ENCODE results near the gene NTHL1. TPM values are rescaled to one million over a fixed set of nuclear protein-coding genes. Genes with fewer than 3 reads are reported as not detected.

The NTHL1 gene
- total and polyA plus RNA-seq, 2 experiments from 2014 or later: 51.3 to 61.3 TPM

GRCh38 chr16:2023092-2024031 lies 24.3 kb downstream of the NTHL1 start:
- no peak overlapping the region for H3K4me3 ChIP-seq
- peaks cover 7% of the 10 kb centered on the region for H3K4me1 ChIP-seq (ENCODE audit: low read depth)
- H3K27ac ChIP-seq: no peak overlapping the region
- no peaks in the 10 kb centered on the region for H3K36me3 ChIP-seq
- peak; percentile 89 for TF ChIP-seq CTCF (IDR thresholded peaks at IDR 0.05; ENCODE audit: low read depth, low read length)
- no peaks in the 10 kb centered on the region for H3K9me3 ChIP-seq (ENCODE audit: low read depth)
- H3K27me3 ChIP-seq: peaks cover 38% of the 10 kb centered on the region
- DNase-seq (ENCODE audit: low read depth in 1 of 2, low spot score in 1 of 2): peak; percentile 90 to 92

GRCh38 chr16:2022723-2023091 lies 24.9 kb downstream of the NTHL1 start:
- no peaks in the 10 kb centered on the region for H3K9me3 ChIP-seq (ENCODE audit: low read depth)
- peak; percentile 61 to 70 for DNase-seq (ENCODE audit: low read depth in 1 of 2, low spot score in 1 of 2)
- H3K4me1 ChIP-seq (ENCODE audit: low read depth): peaks cover 7% of the 10 kb centered on the region
- no peak overlapping the region for H3K27ac ChIP-seq
- peaks cover 45% of the 10 kb centered on the region for H3K27me3 ChIP-seq
- no peaks in the 10 kb centered on the region for H3K36me3 ChIP-seq
- TF ChIP-seq CTCF (IDR thresholded peaks at IDR 0.05; ENCODE audit: low read depth, low read length): no peak
- H3K4me3 ChIP-seq: no peak overlapping the region

GRCh38 chr16:2019921-2020831 lies 27.5 kb downstream of the NTHL1 start:
- H3K4me3 ChIP-seq: peak overlapping the region; percentile 7
- peaks cover 44% of the 10 kb centered on the region for H3K27me3 ChIP-seq
- DNase-seq (ENCODE audit: low read depth in 1 of 2, low spot score in 1 of 2): peak in 1 of 2 donors; percentile 43
- no peaks in the 10 kb centered on the region for H3K36me3 ChIP-seq
- TF ChIP-seq CTCF (IDR thresholded peaks at IDR 0.05; ENCODE audit: low read depth, low read length): no peak
- H3K4me1 ChIP-seq (ENCODE audit: low read depth): peaks cover 12% of the 10 kb centered on the region
- no peaks in the 10 kb centered on the region for H3K9me3 ChIP-seq (ENCODE audit: low read depth)
- H3K27ac ChIP-seq: no peak overlapping the region

- Histone ChIP-seq H3K36me3 (no peaks in the 10 kb centered on the region), H3K9me3 (ENCODE audit: low read depth) (no peaks in the 10 kb centered on the region), H3K4me3 (peak within 1 kb of the TSS; percentile 7), H3K27me3 (peaks cover 44% of the 10 kb centered on the region), H3K4me1 (ENCODE audit: low read depth) (peaks cover 12% of the 10 kb centered on the region), H3K27ac (no peak within 1 kb of the TSS)
- no peak for TF ChIP-seq CTCF (IDR thresholded peaks at IDR 0.05; ENCODE audit: low read depth, low read length)
- no peak for DNase-seq (ENCODE audit: low read depth in 1 of 2, low spot score in 1 of 2)
These were observed 28.1 kb downstream of the NTHL1 start, which contains the start of gene NPW for GRCh38 chr16:2019518-2019920. Gene NPW, plus strand, starts transcription at chr16:2019785.

- Histone ChIP-seq H3K9me3 (ENCODE audit: low read depth) (no peaks in the 10 kb centered on the region), H3K27me3 (peaks cover 41% of the 10 kb centered on the region), H3K27ac (no peak overlapping the region), H3K4me3 (no peak overlapping the region), H3K4me1 (ENCODE audit: low read depth) (peaks cover 12% of the 10 kb centered on the region), H3K36me3 (no peaks in the 10 kb centered on the region)
- DNase-seq (ENCODE audit: low read depth in 1 of 2, low spot score in 1 of 2): no peak
- TF ChIP-seq CTCF (IDR thresholded peaks at IDR 0.05; ENCODE audit: low read depth, low read length): peak; percentile 50
These were observed 31.2 kb downstream of the NTHL1 start for GRCh38 chr16:2016407-2016922.

All from cardiac muscle cell (in vitro differentiated cells and primary cell).